Measurements from ENCODE around the gene BIN1. TPM values are rescaled to one million over a fixed set of nuclear protein-coding genes. Genes with fewer than 3 reads are reported as not detected.

BIN1 gene
- total RNA-seq, 1 experiment from 2014 or later = 42.5 TPM

GRCh38 chr2:127069003-127069402, 38.0 kb downstream of the BIN1 start:
- Mint-ChIP-seq H3K4me3 (no peak overlapping the region), H3K4me1 (0 out of 2 replicates have a peak, but pooled peaks cover 5% of the 10 kb centered on the region), H3K36me3 (peaks cover 4% of the 10 kb centered on the region; the same call in 1 of the 2 replicates), H3K27ac (no peak overlapping the region), H3K9me3 (no peaks in the 10 kb centered on the region), H3K27me3 (ENCODE audit: low read depth) (no peaks in the 10 kb centered on the region)
- POLR2A ChIA-PET = no interaction called here
- TF ChIP-seq ELF4 (CRISPR knock-in tag; IDR thresholded peaks at IDR 0.05; ENCODE audit: low read depth) (no peak), PRRX2 (CRISPR knock-in tag; IDR thresholded peaks at IDR 0.05) (no peak), TEAD1 (CRISPR knock-in tag; IDR thresholded peaks at IDR 0.05) (no peak), ATF6 (CRISPR knock-in tag; IDR thresholded peaks at IDR 0.05) (no peak), GABPB1 (CRISPR knock-in tag; IDR thresholded peaks at IDR 0.05) (no peak), IRF1 (CRISPR knock-in tag; IDR thresholded peaks at IDR 0.05) (no peak), ZNF671 (CRISPR knock-in tag; IDR thresholded peaks at IDR 0.05) (no peak), AFF4 (CRISPR knock-in tag; IDR thresholded peaks at IDR 0.05; ENCODE audit: borderline replicate concordance) (no peak), ZNF416 (CRISPR knock-in tag; IDR thresholded peaks at IDR 0.05) (no peak), E2F1 (CRISPR knock-in tag; IDR thresholded peaks at IDR 0.05) (no peak), SMAD4 (CRISPR knock-in tag; IDR thresholded peaks at IDR 0.05) (no peak)
- ATAC-seq (no peak), DNase-seq (ENCODE audit: low spot score) (no peak)
- CTCF ChIA-PET = interaction anchor here (1.4 to 3.5 kb wide), 9 partner anchors 8 to 122 kb away, joined by 3 to 34 read pairs (median 19); partner anchors contain the start of gene BIN1

- no peak overlapping the region for H3K27ac Mint-ChIP-seq
- H3K36me3 Mint-ChIP-seq = peaks cover 4% of the 10 kb centered on the region; the same call in 1 of the 2 replicates
- DNase-seq (ENCODE audit: low spot score) (no peak), ATAC-seq (no peak)
- no peak for TF ChIP-seq RORB (CRISPR knock-in tag; IDR thresholded peaks at IDR 0.05)
- 0 out of 2 replicates have a peak, but pooled peaks have one; percentile 2 for TF ChIP-seq ZNF281 (CRISPR knock-in tag; IDR thresholded peaks at IDR 0.05)
- CTCF ChIA-PET = interaction anchor here (0.7 to 3.5 kb wide), 28 partner anchors 9 to 569 kb away, joined by 3 to 34 read pairs (median 6); partner anchors contain the start of gene BIN1
- H3K27me3 Mint-ChIP-seq (ENCODE audit: low read depth) = no peaks in the 10 kb centered on the region
- no peak overlapping the region for H3K4me3 Mint-ChIP-seq
- no peaks in the 10 kb centered on the region for H3K9me3 Mint-ChIP-seq
- POLR2A ChIA-PET = interaction anchor here (1.2 kb wide), 1 partner anchor 37 kb away, joined by 4 read pairs; no protein-coding TSS in a partner anchor
- 0 out of 2 replicates have a peak, but pooled peaks cover 5% of the 10 kb centered on the region for H3K4me1 Mint-ChIP-seq
These were observed 38.6 kb downstream of the BIN1 start for GRCh38 chr2:127068351-127068741.
